ENCODE measurements around the gene LYPLAL1. TPM values are rescaled to one million over a fixed set of nuclear protein-coding genes. Genes with fewer than 3 reads are reported as not detected.

LYPLAL1 gene
- total and polyA plus RNA-seq, 2 of the 4 experiments (the other 2 are of a cell fraction), result 4.8 to 7.5 TPM

- H2AFZ ChIP-seq (replicated peaks; ENCODE audit: low read length, poor library complexity), result no peak overlapping the region
- H2BK5ac ChIP-seq (ENCODE audit: low read depth, low read length, poor library complexity, severe bottlenecking), result no peak overlapping the region
Measured at GRCh38 chr1:219161371-219161770, 12.3 kb upstream of the LYPLAL1 start.

More at GRCh38 chr1:219161371-219161770, 12.3 kb upstream of the LYPLAL1 start:
- no peak overlapping the region for H3K4me2 ChIP-seq (ENCODE audit: low read depth, low read length)
- WGBS, 2 experiments (ENCODE audit: extremely low coverage in 2 of 2, insufficient read length in 1 of 2), result 50% methylated on average over 1 of the region's 1 CpG; no CpG with 5 or more reads in 1 of the 2 experiments
- no peak overlapping the region for H3K27ac ChIP-seq (ENCODE audit: insufficient read depth, low read length)
- 0 out of 2 replicates have a peak, but pooled peaks have one; percentile 11 for ATAC-seq (ENCODE audit: low read depth)
- H4K20me1 ChIP-seq (ENCODE audit: insufficient read depth, low read length), result no peaks in the 10 kb centered on the region
- no peak overlapping the region for H2BK120ac ChIP-seq (ENCODE audit: low read depth, low read length)
- no peaks in the 10 kb centered on the region for H3K79me1 ChIP-seq (ENCODE audit: low read depth in 1 of 2, low read length in 2 of 2)
- H4K5ac ChIP-seq (ENCODE audit: low read depth, low read length), result no peak overlapping the region; the same call in 1 of the 2 replicates
- no peaks in the 10 kb centered on the region for H3K9me3 ChIP-seq (ENCODE audit: control insufficient read depth, insufficient read depth, low read length)
- no peak overlapping the region for H3K4me3 ChIP-seq (ENCODE audit: insufficient read depth, low read depth, low read length)
- H2BK15ac ChIP-seq (ENCODE audit: low read depth, low read length), result no peak overlapping the region
- H3K4ac ChIP-seq (ENCODE audit: low read depth, low read length), result no peak overlapping the region
- in situ Hi-C loops (cut with MboI; ENCODE audit: low sequenced_read_pairs), result no loop called here
- H3K14ac ChIP-seq (replicated peaks; ENCODE audit: low read depth, low read length), result no peak overlapping the region
- H3K9me1 ChIP-seq (ENCODE audit: insufficient read depth, low read length), result no peaks in the 10 kb centered on the region
- no peaks in the 10 kb centered on the region for H3K36me3 ChIP-seq (ENCODE audit: control insufficient read depth, insufficient read depth, low read length)
- no peak overlapping the region for H4K91ac ChIP-seq (ENCODE audit: insufficient read depth, low read depth, low read length)
- no peak for TF ChIP-seq CTCF (conservative IDR thresholded peaks at IDR 0.05; ENCODE audit: low read depth, low read length)
- TF ChIP-seq BHLHE40 (IDR thresholded peaks at IDR 0.05; ENCODE audit: low read depth, low read length), result no peak
- no peak for TF ChIP-seq RAD21 (IDR thresholded peaks at IDR 0.05; ENCODE audit: low read length)
- TF ChIP-seq MAFK (IDR thresholded peaks at IDR 0.05; ENCODE audit: low read depth, low read length), result no peak
- TF ChIP-seq USF2 (IDR thresholded peaks at IDR 0.05; ENCODE audit: low read depth, low read length), result no peak
- TF ChIP-seq FOS (IDR thresholded peaks at IDR 0.05; ENCODE audit: low read depth, low read length), result no peak
- dilution Hi-C loops (cut with HindIII; ENCODE audit: low sequenced_read_pairs, unreplicated experiment), result no loop called here
- H2BK20ac ChIP-seq (ENCODE audit: low read depth, low read length), result no peak overlapping the region
- H4K8ac ChIP-seq (ENCODE audit: low read depth in 2 of 2, low read length in 2 of 2), result no peak overlapping the region
- H3K4me1 ChIP-seq (ENCODE audit: control insufficient read depth, insufficient read depth, low read length), result no peaks in the 10 kb centered on the region
- H3K23ac ChIP-seq (ENCODE audit: low read depth, low read length), result no peak overlapping the region
- H3K18ac ChIP-seq (ENCODE audit: low read depth, low read length), result no peak overlapping the region
- H3K9ac ChIP-seq (ENCODE audit: low read depth, low read length), result no peak overlapping the region
- POLR2A ChIA-PET (ENCODE audit: unreplicated experiment), result no interaction called here
- H3K27me3 ChIP-seq (ENCODE audit: control insufficient read depth, insufficient read depth, low read length), result no peaks in the 10 kb centered on the region
- DNase-seq, result no peak
- CTCF ChIA-PET, result interaction anchor here (0.6 to 1.6 kb wide), 2 partner anchors 12 kb away, joined by 4 to 5 read pairs; partner anchors contain the start of gene LYPLAL1
- H2AK9ac ChIP-seq (replicated peaks; ENCODE audit: low read depth, low read length, poor library complexity), result no peak overlapping the region
- no peak overlapping the region for H3K56ac ChIP-seq (ENCODE audit: extremely low read depth, insufficient read depth, low read length)
- no peak overlapping the region for H2AK5ac ChIP-seq (ENCODE audit: low read depth, low read length)
- intact Hi-C loops (cut with micrococcal nuclease), result no loop called here
- BruUV-seq (replicated peaks), result no TSS peak

Measured in IMR-90 (cell line).